ENCODE measurements around the gene RPTOR. TPM values are rescaled to one million over a fixed set of nuclear protein-coding genes. Genes with fewer than 3 reads are reported as not detected.
A peak's percentile ranks its signal among the peaks of the same experiment; 100 is the strongest.
"Not testable (repeated sequence)": the region's sequence is repeated elsewhere in the genome, so short reads cannot be mapped to it uniquely, and the experiment has no call there.

The RPTOR gene
- total RNA-seq, 1 experiment from 2014 or later = 10.1 TPM

DNA sequence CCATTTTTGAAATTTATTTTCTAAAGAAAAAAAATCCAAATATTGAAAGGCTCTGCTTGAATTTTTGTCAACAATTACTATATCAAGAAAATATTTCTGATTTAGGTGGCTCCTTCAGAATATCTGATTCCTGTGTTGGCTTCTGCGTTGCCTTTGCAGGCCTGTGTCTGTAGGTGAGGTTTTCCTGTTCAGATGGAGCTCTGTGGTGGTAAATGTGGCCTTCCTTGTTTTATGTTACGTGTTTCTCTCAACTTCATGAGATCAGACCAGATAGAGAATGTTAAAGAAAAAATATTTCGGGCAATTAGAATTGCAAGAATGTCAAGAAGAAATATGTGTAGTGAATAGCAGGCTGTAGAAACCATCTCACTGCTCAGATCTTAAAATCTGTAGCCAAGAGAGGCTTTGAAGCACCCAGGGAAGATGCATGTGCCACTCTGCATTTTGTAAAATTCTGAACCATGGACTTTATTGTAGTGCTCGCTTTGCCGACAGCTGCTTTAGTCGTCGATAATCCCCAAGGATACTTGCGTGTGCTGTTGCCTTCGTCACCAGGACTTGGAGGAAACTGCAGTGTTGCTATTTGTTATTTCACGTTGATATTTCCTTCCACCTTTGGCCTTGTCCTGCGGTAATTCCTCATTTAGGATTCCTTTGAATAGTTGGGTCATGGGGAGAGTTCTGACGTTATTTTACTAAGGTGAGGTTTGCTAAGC is 69.9 kb downstream of the RPTOR start:
- DNase-seq (ENCODE audit: low read depth) = no peak

DNA sequence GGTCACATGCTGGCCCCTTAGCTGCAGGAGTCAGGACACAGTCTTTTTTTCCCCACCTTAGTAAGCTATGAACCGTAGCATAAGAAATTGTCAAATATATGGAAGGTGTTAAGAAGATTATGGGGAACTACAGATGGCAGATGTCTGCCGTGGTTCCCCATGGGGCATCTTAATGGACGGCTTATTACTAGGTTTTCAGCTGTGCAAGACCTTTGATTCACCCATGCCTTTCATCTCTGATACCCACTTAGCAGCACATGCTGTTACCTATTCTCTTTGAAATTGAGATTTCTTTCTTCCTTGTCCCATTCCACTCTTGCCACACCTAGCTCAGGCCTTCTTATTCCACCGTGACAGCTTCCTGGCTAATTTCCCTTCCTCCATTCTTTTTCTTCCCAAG is 70.7 kb downstream of the RPTOR start:
- no peak for DNase-seq (ENCODE audit: low read depth)

DNA sequence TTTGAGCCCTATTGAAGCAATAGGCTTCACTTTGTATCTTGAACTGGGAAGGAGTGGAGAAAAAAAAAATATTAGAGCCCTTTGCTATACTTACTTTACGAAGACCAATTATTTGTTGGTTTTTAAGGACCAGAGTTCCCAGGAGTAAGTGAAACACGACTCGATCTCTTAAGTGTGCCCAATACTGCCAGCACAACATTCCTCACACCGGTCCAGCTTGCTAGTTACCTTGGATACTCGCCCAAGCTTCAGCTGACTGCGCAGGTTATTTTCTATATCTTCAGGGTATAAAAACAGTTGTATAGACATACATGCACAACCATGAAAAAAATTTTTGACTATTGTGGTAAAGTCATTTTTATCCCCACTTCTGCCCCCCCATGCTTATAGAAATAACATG is 72.1 kb downstream of the RPTOR start:
- no peak for DNase-seq (ENCODE audit: low read depth)

DNA sequence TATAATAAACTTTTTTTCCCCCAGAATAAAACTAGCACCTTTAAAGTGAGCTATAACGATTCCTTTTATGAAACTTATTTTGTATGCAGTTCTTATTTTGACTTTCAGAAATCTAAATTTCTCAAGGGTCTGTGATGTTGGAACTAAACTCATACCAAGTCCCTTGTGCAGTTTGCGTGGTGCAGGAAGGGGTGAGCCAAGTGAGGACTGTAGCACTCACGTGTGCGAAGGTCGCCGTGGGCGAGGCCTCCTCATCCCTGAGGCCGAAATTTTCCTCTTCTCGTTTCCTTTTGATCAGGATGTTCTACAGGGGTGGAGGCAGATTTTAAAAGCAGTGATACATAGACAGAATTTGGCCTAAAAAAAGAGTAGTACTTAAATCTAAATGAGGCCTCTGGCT is 73.7 kb downstream of the RPTOR start:
- DNase-seq (ENCODE audit: low read depth) = no peak

DNA sequence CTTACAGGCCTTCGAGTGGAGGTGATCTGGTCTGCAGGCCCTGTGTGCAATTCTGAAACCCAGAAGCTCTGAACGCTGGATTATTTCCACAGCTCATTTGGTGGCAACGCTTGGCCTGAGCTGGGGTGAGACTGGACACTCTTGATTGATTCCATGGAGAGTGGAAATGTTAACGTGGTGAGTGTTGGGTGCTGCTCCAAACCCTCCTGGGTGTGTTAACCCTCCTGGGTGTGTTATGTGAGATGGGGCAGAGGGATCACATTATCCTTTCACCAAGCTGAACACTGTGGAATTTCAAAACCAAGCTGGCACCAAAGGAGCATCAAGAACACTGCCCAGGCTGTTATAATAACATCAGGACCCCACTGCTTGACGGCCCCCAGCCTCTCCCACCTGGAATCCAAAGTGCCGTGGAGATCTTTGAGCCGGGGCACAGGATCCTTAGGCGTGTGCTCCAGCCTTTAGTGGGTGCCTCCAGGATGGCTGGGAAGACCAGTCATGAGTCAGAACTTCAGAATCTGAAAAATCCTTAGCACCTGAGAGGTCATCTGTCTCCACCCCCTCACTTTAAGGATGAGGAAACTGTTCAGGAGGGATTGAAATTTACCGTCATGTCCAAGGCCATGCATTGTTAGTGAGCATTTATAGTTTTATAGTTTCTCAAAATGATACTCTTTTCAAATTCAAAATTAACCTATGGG is 75.0 kb downstream of the RPTOR start:
- DNase-seq (ENCODE audit: low read depth) = peak; percentile 5

DNA sequence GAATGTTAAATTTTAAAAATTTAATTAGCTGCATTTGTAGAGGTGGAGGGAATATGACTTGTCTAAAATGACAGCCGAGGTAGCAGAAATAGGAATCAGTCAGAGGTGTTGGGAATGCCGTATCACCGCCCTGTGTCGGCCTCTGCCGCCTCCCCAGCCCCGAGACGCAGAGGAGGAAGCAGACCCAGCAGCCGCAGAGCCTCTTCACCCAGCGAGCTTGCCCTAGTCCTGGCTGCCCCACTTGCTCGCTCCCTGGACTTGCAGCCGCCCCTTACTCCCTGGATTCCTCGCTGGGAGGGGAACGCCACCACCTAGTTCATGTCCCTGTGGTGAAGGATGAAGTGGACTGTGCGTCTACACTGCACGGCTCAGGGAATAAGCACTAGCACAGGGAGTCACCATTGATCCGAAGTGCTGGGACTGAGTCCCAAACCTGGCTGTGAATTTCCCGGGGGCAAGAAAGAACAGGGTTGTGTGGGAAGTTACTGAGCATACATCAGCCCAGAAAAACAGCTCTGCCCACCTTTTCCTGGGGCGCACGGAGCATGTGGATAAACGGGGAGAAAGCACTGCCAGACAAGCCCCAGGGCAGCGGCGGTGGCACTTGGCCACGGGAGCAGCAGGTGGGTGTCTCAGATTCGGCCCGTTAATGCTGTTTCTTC is 76.8 kb downstream of the RPTOR start:
- DNase-seq (ENCODE audit: low read depth) = no peak

DNA sequence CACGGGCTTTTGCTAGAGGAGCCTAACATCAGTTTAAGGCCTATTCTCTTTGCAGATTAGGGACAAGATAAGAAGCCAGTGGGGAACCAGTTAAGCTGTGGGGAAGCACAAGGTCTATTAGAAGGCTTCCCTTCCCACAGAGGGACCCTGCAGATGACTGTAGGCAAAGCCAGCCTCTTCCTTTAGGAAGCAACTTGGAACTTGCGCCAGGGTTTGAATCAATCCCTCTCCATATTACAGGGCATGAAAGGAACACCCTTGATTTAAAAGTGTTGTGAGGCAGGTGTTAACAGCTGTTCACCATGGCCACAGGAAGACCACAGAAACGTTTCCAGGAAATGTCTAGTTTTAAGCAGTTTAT is 77.3 kb downstream of the RPTOR start:
- DNase-seq (ENCODE audit: low read depth) = no peak

DNA sequence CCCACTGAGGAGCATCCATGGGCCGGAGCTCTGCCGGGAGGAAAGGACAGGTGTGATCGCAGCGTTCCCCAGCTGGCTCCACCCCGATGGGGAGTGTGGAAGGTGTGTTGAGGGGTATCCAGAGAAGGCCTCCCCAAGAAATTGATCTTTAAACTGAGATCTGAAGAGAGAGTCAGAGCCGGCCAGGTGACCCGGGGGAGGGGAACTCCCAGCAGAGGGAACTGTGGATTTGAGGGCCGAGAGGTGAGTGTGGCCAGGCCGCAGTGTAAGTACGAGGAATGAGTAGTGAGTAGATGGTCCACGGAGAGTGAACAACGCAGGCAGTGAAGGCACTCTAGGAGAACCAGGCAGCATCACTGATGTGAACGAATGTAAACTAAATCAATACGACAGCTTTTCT is 80.2 kb downstream of the RPTOR start:
- DNase-seq (ENCODE audit: low read depth) = no peak

DNA sequence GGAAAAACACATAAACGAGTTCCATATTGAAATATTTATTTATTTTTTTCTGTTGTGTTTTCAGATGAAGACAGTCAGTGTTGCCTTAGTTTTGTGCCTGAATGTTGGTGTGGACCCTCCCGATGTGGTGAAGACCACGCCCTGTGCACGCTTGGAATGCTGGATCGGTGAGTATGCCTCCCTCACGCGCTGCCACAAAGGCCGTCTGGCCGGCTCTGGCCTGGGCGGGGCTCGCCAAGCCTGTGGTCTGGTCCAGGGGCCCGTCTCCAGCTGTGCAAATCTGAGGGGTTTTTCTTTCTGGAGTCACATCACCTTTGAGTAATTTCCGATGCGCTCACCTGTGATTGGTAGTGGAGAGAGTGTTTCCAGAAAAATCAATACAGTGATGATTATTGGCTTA is 81.0 kb downstream of the RPTOR start:
- no peak for DNase-seq (ENCODE audit: low read depth)

DNA sequence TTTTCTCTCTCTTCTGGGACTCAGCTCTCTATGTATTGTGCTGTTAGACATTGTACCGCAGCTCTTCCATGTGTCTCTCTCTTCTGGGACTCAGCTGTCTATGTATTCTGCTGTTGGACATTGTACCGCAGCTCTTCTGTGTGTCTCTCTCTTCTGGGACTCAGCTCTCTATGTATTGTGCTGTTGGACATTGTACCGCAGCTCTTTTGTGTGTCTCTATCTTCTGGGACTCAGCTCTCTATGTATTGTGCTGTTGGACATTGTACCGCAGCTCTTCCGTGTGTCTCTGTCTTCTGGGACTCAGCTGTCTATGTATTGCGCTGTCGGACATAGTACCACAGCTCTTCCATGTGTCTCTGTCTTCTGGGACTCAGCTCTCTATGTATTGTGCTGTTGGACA is 84.2 kb downstream of the RPTOR start:
- not testable (repeated sequence) for DNase-seq (ENCODE audit: low read depth)

DNA sequence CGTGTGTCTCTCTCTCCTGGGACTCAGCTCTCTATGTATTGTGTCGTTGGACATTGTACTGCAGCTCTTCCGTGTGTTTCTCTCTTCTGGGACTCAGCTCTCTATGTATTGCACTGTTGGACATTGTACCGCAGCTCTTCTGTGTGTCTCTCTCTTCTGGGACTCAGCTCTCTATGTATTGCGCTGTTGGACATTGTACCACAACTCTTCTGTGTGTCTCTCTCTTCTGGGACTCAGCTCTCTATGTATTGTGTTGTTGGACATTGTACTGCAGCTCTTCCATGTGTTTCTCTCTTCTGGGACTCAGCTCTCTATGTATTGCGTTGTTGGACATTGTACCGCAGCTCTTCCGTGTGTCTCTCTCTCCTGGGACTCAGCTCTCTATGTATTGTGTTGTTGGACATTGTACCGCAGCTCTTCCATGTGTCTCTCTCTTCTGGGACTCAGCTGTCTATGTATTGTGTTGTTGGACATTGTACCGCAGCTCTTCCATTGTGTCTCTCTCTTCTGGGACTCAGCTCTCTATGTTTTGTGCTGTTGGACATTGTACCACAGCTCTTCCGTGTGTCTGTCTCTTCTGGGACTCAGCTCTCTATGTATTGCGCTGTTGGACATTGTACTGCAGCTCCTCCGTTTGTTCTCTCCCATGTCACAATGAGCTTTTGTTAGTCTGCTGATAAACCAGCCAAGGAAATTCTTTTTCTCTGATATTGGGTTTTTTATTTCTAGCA is 84.8 kb downstream of the RPTOR start:
- no peak for DNase-seq (ENCODE audit: low read depth)

DNA sequence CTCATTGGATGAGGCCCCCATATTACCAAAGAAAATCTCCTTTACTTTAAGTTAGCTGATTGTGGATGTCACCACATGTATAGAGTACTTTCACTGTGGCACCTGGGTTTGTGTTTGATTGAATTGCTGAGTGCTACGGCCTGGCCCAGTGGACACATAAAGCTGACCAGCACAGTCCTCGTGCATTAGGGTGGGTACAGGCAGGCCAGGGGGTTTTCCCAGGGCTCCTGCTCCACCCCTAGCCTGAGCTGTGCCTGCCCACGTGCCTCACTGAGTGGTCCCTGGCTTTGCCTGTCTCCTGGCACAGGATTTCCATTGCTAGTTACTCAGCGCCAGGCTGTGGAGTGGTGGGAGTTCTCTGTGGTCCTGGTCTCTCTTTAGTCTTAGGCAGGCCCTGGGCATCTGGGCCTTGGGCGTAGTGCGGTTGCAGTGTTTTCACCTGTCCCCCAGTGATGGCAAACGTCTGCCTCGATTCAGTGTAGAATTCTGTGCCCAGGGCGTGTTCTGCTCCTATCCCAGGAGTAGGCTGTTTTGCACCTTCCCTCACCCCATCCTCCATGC is 86.0 kb downstream of the RPTOR start:
- no peak for DNase-seq (ENCODE audit: low read depth)

DNA sequence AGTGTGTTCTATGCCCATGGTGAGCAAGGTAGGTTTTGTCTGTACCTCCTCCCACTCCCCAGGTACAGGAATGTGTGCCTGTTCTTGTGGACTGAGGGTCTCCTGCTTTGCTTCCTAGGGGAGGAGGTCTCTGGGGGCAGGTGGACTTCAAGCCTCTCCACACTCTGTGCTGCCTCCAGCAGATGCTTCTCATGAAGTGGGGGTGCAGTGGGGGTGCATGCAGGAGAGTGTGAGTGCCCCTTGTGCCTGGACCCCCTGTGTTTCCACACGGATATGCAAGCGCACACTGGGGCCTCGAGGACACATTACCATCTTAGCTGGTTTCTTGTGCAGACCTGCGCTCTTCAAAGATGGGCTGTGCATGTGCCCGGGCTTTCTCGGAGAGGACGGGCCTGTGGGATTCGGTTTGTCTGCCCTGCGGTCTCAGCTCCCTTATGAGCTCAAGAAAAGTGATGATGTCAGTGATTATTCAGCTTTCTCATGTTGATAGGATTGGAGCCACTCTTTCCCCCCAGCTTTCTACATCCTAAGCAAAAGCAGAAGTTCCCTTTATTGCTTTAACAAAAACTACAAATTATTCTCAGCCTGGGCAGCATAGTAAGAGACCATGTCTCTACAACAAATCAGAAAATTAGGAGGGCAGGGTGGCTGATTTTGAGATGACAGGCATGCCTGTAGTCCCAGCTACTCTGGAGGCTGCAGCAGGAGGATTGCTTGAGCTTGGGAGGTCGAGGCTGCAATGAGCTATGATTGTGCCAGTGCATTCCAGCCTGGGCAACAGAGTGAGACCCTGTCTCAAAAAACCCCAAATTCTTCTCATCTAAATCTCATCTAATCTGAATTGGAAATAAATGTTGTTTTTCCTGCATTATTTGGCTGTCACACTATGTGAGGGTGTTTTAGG is 86.8 kb downstream of the RPTOR start:
- no peak for DNase-seq (ENCODE audit: low read depth)

DNA sequence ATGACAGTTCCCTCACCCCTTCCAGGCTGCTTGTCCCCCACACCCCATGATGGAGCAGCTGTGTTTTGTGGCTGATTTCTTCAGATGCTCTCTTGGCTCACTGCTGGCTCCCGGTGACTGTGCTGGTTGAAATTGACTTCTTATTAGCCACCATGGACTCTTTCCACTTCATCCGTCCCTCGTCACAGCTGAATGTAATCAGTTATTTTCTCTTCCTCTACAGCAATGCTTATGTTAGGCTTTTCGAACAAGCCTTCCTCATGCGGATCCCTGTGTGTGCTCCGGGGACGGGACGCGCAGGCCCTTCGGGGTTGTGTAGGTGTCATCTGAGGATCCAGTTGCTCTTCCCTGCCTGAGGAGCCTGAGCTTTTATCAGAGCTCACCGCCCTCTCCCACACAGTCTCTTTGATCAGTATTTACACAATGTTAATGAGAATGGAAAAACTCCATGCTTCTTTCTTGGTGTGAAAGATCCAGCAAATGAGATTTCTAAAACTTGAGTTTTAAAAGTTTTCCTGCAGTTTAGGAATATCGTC is 87.5 kb downstream of the RPTOR start:
- DNase-seq (ENCODE audit: low read depth) = no peak

DNA sequence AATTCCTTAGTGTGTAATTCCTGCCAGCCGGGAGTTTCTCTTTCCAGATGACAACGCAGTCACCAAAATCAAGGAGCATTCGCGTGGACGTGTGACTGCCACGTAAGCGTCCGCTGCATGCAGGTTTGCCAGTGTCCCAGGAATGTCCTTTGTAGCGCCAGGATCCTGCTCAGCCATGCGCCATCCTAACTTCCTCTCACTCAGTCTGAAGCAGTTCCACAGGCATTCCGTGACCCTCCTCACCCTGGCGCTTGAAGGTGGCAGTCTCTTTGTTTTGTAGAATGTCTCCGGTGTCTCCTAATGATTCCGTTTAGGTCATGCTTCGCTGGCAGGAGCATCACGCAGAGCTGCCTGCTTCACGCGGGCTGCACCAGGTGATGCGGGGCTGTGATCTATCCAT is 88.6 kb downstream of the RPTOR start:
- DNase-seq (ENCODE audit: low read depth) = no peak

DNA sequence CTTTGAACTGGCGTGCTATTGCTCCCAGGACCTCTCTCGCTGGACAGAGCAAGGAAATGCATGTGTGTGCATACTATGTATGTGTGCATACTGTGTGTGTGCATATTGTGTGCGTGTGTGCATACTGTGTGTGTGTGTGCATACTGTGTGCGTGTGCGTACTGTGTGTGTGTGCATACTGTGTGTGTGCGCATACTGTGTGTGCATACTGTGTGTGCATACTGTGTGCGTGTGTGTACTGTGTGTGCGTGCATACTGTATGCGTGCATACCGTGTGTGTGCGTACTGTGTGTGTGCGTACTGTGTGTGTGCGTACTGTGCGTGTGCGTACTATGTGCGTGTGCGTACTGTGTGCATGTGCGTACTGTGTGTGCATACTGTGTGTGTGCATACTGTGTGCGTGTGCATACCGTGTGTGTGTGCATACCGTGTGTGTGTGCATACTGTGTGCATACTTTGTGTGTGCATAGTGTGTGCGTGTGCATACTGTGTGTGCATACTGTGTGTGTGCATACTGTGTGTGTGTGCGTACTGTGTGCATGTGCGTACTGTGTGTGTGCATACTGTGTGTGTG is 89.4 kb downstream of the RPTOR start:
- DNase-seq (ENCODE audit: low read depth) = no peak

DNA sequence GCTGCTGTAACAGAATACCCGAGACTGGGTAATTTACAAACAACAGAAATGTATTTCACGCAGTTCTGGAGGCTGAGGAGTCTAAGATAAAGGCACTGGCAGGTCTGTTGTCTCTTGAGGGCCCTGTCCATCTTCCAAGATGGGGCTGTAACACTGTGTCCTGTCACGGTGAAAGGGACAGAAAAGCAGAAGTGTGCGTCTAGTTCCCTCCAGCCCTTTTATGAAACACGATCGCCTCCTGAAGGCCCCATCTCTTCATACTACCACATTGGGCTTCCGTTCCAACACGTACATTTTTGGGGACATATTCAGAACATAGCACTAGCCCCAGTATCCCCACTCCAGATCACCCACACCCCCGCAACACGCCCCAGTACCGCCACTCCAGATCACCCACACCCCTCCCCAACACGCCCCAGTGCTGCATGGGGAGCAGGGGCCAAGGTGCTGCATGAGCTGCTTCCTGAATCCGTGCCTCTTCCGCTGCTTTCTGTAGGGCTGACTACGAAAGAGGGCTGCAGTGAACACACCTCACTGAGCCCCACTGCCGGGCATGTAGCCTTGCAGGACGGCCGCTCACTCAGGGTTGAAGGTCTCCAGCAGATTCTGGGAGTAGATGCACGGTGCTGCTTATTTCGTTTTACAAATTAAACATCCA is 91.9 kb downstream of the RPTOR start:
- DNase-seq (ENCODE audit: low read depth) = no peak

DNA sequence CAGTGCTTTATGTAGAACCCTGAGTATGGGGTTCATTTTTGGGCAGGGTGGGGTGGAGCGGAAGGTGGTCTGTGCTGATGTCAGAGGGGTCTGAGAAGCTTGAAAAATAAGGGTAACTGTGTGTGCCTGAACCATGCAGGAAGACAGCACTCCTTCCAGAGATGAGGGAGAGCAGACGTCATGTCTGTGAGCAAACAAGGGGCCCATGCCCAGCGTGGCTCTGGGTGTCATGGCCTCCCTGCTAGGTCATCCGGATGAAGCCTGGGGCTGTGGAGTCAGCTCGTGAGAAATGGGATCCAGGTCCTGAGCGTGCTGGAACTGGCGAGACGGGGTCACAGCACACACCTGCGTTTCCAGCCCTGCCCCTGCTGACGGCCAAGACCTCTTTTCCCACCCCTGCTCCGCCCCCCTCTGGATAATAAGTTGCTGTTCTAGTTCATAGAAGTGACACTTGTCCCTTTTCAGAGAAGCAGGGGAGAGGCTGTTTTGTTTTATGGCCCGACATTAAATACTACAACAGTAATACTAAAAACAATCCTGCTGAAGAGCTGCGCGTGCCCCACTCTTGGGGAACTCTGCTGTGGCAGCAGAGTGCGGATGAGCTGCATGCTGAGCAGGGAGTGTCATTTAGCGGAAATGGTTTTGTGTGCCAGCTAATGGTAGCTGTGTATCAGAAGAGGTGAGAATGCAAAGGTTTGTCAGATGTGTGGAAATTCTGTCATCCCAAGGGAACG is 92.6 kb downstream of the RPTOR start:
- no peak for DNase-seq (ENCODE audit: low read depth)

DNA sequence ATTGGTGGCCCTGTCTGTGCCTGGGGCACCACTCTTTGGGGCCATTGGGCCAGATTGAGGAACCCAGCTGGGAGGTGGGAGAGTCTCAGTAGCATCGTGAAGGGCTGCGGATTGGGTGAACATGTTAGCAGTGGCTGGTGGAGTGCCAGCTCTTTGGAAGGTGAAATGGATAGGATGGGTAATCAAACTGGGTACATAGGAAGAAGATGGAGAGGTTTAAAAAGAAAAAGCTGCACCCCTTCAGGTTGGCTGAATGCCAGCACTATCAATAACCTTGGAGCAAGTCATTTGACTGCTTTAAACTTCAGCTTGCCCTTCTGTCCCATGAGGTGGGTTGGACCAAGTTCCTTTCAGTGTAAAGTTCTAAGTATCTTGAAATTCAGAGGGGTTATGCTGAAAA is 95.0 kb downstream of the RPTOR start:
- no peak for DNase-seq (ENCODE audit: low read depth)

Measured in RPMI7951 (cell line).